Activated effector memory CD4-positive, alpha-beta T cell treated with anti-CD3 and anti-CD28 coated beads, Interleukin-2, amount 50 U/mL, for 16 hours (primary cell): ENCODE data around the gene DUSP5.

Experiments
- DNase-seq: peaks from one replicate; pipeline ENCODE4 v3.0.0-alpha.2; 2020

DUSP5 gene

DNA sequence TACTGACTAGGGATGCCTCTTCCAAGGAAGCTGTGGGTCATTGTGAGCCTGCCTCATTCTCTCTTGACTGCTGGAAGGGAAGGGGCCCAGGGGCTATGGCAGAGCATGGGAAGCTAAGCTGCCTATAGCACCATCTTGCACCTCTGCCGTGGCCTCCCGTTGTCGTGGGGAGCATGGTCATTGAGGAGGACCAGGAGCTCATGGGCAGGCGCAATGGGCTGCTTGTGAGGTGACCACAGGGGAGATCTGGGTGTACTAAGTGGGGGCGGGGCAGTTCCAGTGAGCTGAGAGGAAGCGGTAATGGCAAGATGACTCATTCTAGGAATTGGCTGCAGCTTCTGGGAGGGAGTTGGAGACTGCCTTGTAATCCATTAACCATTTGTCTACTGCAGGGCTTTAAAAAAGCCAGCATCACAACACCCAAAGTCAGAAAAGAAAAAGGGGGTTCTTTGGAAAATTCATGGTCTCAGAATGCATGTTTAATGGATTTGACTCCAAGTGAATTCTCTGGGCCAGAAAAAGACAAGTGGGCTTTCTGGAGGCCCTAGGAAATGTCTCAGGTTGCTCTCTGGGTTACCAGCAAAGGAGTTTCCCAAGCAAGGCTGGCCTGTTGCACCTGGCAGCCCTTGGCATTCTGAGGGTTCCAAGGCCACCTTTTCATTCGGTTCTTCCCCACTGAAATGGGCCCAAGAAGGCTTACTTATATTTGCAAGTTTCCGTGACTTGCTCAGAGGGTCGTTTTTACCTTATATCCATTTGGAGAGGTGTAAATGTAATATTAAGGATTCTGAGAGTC, 3.6 kb downstream of the DUSP5 start:
- peak; percentile 87 for DNase-seq

DNA sequence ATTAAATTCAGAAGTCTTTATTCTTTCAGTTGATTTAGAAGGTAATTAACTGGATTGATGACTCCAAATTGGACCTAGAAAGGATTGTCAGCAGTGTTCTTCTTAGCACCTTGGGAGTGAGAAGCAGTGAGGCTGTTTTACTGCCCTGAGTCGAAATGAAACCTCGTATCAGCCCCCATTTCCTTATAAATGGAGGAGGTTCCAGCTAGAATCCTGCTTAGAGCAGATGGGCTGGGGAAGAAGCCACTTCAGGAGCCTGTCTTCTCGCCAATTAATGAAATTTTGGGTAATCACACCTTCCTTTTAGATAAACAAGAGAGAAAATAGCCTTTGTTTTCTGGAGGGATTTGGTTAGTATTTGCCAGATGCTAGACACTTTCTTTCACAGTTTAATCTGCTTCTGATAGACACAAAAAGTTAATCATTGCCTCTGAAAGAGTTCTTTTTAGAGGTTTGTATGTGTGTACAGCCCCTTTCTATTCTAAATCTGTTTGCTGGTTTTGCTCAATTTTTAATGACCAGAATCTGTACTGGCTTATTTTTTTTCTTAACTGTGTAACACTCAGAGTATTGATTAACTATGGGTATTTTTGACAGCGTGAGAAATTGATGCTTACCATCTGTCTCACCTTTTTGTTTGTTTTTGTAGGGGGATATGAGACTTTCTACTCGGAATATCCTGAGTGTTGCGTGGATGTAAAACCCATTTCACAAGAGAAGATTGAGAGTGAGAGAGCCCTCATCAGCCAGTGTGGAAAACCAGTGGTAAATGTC, 4.6 kb downstream of the DUSP5 start:
- no peak for DNase-seq

DNA sequence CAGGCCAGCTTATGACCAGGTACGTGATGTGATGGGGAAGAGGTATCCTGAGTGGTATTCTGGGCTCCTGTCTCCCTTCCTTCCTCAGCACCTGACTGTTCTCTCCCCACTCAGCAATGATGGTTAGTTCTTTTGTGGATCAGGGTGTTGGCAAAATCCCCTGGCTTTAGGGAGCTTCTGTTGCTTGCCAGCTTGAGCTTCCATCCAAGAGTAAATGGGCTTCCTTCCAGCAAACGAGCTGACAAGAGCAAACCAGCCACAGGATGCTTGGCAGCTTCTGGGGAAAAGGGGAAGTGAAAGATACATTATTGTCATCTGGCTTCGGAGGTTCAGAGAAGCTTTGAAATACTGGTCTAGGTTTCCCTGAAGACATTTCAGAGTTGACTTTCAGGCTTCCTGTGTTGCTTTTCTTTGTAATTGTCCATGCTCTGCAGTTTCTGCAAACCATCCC, 5.2 kb downstream of the DUSP5 start:
- DNase-seq, result peak; percentile 68

DNA sequence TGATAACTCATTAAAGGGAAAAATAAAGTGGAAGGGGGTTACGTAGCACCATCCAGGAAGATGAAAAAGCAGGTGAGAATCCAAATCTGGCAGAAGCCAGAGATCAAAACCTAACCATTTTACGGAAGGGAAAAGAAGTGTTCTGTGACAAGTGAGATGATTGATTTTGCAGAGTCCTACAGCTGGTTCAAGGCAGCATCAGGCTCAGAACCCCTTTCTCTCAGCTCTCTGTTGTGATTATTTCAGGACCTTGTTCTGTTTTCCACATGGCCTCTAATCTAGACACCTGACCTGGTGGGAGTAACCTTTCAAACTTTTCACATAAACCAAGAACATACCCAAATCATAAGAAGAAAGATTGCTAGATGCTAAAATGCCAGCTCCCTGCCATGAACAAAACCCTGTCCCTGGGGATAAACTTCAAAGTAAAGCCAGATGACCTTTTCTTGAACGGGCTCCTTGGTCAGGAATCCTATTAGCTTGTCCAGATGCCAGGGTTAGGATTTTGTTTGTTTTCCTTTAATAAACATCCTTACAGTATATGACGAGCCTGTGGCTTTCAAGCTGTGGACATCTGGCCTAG, 5.9 kb downstream of the DUSP5 start:
- no peak for DNase-seq

DNA sequence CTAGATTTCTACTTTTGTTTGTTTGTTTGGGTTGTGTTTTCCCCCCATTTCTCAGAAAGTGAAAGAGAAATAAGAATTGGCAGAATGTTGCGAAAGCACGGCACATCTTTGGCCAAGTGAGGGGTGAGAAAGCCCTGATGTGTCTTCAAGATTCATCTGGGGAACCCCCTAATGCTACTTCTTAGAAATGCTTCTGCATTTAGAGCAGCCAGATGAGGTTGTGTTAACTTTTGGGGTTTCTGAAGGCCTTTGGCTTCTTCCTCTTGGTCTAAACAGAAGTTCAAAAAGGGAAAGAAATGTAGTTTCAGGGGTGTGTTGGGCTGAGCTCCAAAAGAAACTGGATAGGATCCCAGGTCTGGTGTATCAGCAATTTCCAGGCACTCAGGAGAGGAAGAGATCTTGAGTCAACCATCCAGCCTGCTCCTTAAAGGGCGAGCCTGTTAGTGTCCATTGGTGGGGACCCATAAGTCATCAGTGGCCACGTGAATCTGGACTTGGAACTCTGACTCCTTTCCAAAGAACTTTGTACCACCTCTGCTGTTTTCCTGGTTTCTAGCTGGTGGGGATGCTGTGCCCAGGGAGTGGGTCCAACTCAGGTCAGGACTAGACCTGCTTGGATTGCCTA, 6.5 kb downstream of the DUSP5 start:
- DNase-seq, result peak; percentile 83

DNA sequence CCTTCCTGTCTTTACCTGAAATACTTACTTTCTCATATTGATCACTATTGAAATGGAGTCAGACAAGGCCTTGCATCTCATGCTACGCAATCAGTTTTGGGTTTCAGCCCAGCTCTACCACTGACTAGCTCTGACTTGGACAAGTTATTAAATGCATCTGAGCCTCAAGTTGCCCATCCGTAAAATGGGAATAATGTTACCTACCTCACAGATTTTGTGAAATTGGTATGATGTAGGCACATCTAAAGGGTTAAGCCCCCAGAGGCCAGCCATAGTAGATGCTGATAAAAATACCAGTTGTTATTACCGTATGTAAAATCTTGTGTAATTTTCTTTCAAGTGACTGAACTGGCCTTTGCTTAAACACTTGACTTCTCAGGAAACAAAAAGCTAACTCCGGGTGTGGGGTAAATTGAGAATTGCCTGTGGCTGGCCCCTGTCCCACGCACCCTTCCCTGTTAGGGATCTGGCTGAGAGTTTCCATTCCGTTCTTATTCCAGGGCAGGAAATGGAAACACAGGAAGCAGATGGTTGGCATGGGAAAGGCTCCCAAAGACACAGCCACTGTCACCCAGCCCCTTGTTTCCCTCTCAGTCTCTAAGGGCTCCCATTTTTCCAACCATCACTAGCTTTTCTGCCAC, 7.5 kb downstream of the DUSP5 start:
- no peak for DNase-seq

DNA sequence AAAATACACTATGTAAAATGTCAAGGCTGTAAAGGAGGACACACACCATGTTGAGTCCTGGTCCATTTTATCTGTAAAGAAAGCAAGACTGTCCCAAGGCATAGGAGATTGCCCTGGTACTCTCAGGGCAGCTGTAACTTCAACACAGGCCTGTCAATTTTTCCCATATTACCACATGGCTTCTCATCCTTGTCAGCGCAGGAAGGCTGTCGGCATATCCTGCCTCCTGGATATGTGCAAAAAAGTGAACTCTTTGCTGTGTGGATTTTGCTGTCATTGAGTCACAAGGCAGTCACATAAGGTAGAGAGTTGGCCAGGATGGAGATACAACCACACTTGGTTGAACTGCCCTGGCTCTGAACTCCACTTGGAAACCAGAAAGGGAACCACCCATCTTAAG, 8.7 kb downstream of the DUSP5 start:
- no peak for DNase-seq

DNA sequence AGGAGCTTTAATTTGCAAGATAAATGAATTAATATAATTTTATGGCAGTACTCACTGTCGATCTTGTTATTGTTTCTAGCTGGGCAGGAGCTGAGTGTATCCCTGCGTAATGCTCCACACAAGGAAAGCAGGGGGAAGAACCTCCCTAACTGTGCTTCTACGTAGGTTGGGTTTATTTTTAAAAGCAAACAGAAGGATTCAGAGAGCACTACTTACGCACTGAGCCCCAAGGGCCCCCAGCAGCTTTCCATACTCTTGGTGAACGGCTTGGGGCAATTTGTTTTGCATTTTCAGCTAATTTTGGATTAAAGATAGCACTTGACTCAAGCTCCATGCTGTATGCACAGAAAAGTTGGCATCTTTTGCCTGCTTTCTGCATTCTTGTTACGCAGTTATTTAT, 9.6 kb downstream of the DUSP5 start:
- no peak for DNase-seq

DNA sequence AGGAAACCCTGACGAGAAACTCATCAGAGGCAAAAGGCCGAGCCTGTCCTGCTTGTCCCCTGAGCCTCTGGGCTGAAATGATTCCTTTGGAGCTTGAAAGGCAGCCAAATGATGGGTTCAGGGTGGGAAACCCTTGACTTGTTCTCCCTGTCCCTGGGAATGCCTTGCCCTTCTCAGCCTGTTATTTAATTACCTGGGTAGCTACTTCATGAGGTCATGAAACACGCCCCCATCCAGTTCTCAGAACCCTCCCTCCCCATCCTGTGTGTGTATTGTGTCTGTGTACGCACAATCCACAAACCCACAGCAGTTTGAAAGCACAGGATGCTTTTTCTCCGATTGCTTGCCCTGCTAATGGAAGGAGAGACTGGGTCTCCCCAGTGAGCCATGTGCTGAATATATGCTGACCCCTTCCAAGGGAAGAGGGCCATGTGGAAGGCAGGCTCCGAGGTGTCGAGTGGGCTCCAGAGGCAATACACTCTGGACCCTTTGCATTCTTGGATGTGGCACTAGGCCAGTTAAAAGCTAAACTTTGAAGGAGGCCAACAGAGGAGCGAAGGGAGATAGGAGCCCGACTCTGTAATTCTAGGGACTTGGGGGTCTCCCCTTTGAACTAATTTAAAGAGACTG, 10.6 kb downstream of the DUSP5 start:
- DNase-seq, result no peak

DNA sequence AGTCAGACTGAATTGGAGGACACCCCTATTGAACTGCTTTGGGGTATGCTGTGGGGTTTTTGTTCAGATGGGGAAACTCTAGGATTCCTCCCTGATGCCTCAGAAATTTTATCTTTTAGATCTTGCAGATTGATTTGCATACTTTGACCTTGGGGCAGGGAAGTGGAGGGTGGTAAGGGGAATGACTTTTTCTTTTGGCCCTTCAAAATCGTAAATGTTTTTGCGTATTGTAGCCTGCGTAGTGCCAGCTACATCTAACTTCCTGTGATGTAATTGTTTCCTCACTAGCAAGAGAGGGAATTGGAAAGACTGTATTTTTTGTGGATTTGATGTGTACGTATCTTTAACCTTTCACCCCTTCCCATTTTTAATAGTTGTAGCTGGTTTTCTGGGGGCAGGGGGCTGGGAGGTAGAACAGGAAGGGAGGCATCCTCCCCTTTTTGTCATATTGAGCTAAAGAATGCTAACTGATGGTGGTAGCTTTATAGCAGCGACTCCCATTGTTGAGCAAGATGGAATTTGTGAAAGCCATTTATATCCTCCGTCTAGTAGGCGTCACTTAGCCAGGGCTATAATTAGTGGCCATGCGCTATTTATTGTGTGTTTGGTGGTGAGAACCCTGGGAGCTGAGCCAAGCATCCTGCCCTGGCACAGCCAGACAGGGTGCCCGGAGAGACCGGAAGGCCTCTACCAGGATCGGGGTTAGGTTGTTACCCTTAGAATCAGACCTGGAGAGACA, 11.3 kb downstream of the DUSP5 start:
- no peak for DNase-seq

DNA sequence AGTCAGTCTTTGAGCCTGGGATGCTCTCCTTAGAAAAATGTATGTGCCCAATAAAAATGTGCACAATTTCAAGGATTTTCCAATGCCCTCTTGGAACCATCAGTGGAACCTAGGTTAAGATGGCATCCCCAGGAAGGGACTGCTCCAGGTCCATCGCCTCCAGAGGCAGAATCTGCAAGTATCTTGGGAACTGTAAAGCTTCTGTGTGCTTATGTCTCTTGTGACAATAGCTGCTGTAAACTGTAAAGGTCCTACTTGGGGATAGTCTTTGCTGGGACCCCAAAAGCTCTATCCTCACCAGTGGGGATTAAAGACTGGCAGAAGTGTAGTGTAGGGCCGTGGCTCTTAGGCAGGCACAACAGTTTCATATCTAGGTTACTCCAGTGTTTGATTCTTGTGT, 11.9 kb downstream of the DUSP5 start:
- no peak for DNase-seq

DNA sequence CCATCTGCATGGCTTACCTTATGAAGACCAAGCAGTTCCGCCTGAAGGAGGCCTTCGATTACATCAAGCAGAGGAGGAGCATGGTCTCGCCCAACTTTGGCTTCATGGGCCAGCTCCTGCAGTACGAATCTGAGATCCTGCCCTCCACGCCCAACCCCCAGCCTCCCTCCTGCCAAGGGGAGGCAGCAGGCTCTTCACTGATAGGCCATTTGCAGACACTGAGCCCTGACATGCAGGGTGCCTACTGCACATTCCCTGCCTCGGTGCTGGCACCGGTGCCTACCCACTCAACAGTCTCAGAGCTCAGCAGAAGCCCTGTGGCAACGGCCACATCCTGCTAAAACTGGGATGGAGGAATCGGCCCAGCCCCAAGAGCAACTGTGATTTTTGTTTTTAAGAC, 12.4 kb downstream of the DUSP5 start:
- DNase-seq, result peak; percentile 56

DNA sequence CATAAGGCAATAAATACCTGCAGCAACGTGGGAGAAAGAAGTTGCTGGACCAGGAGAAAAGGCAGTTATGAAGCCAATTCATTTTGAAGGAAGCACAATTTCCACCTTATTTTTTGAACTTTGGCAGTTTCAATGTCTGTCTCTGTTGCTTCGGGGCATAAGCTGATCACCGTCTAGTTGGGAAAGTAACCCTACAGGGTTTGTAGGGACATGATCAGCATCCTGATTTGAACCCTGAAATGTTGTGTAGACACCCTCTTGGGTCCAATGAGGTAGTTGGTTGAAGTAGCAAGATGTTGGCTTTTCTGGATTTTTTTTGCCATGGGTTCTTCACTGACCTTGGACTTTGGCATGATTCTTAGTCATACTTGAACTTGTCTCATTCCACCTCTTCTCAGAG, 13.0 kb downstream of the DUSP5 start:
- no peak for DNase-seq

DNA sequence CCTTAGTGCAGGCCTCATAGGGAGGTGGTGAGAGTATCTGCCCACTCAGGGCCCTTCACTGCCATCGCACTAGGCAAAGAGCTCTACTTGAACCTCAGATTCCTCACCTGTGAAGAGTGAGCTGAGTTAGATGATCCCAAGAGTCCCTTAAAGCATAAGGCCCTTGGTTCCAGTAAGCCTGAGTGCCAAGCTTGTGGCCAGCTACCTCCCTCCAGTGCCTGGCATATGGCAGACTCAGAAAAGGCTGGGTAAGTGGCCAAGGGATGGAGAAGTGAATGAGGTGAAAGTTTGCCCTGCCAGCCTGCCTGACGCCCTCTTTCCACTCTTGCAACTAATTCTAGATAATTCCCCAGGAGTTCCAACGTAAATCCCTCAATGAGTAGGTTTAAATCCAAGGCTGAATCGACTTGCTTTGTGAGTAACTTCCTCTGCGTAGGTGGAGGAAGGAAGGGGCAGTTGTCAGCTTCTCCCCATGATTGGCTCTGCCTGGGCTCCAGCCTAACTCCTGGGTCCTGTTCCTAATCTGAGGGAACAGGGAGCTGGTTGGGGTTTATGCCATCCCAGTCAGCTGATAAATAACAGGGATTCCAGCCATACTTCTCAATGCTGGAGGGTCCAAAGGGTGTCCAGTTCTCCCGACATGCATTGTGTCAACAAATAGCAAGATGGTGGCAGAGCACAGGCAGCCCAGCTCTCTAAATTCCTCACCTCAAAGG, 14.2 kb downstream of the DUSP5 start:
- DNase-seq, result no peak

DNA sequence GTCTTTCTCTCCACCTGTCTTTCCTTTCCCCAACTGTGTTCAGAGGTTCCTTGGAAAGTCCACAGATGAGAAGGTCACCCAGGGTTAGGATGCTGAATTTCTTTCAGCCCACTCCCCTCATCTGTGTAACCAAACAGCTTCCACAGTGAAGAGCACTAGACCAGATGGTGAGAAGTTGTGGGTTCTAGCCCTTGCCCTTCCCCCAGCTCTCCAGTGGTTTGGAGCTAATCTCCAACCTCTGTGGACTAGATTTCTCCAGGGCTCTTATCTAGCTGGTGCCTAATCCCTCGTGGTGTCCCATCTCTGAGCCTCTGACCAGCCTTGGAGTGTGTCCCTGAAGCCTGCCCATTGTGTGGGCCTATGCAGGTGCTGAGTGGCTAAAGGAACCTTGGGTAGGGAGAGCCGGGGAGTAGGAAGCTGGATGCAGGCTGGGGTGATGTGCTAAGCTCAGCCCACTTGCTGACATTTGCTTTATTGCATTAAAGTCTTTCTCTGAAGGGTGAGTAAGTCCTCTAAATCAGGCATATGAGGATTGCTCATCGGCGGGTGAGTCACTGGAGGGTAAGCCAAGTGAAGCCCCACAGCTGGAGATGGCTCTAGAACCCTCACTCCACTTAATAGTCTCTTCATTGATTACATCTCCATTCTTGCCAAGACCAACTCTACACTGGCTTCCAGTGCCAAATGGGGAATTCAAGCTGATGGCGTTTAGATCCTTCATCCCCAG, 14.9 kb downstream of the DUSP5 start:
- DNase-seq, result peak; percentile 82

DNA sequence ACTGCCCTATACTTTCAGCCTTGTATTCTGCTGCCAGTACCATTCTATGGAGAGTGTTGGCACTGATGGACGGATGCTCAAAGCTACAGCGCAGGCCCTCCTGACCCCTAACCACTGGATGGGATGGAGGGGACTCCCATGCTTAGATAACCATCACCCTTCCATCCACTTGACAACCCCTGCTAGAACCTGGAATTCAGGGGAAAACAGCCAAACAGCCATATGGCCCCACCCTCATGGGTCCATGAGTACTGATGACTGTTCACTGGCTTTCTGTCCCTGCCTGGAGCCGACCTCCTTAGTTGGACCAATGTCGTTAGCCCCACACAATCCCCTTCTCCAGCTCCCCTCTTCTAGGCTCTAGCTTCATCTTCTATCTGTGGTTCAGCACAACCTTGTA, 16.2 kb downstream of the DUSP5 start:
- DNase-seq, result no peak

DNA sequence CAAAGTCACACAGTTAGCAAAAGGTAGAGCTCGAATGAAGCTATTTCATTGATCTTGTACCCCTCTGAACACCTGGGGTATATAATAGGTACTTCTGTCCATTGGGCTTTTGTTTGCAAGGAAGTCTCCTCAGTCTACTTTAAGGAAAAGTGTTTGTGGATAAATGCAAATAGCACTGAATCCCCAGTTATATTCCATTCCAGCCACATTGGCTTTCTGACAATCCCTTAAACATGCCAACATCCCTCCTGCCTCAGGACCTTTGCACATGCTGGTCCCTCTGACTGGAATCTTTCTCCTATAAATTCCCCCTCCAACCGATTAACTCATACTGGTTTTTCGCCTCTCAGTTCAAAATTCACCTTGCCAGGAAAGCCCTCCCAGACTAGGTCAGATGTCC, 17.1 kb downstream of the DUSP5 start:
- peak; percentile 9 for DNase-seq

DNA sequence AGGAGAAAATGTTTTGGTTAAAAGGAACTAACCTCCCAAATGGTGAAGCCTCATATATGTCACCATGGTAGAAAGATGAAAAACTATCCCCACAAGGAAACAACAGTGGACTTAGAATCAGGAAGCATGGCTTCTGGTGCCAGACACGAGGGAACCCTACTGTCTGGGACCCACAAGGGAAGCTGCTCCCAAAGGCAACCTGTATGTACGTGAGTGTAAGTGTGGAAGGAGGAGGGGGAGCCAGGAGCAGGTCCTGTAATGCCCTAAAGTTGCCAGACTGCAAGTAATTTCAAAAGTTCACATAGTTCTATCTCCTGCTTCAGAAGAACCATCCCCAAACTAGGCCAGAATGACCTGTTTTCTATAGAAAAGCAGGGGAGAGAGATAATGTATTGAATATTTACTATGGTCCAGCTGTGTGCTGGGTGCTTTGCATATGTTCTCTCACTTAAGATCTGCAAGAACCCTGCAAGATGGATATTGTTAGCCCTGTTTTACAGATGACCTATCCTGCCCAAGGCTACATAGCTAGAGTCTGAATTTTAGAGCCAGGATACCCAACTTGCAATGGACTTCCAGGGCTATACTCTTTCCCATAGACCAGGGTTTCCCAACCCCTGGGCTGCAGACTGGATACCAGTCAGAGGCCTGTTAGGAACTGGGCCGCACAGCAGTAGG, 19.2 kb downstream of the DUSP5 start:
- DNase-seq, result peak; percentile 48

DNA sequence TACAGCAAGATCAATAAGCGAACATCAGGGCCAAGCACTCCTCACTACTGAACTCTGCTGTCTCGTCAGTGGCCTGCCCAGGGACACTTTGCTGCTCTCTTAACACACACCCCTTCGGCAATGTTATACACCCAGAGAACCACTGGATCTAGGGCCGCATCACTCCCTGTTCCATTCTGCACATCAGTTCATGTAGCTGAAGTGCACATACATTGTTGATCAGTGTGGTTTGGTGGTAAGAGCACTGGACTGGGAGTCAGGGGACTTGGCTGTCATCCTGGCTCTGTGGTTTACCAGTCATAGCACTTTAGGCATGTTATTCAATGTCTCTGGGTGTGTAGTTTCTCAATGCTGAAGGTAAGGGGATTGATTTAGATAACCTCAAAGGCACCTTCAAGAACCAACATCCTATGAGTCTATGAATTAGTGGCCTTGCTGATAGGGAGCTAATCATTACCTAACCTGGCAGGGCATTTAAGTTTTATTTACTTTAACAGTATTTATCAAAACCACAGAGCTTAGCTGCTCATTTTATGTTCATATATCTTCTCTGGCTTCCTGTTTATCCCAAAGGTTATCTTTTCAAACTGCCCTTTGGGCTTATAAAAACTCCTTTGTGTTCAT, 24.8 kb downstream of the DUSP5 start:
- no peak for DNase-seq
